Measurements from ENCODE around the gene PSMA3. TPM values are rescaled to one million over a fixed set of nuclear protein-coding genes. Genes with fewer than 3 reads are reported as not detected.

The PSMA3 gene
- total RNA-seq, 1 experiment from 2014 or later, result 203 TPM

GRCh38 chr14:58294201-58294600 lies 49.6 kb downstream of the PSMA3 start:
- POLR2A ChIA-PET, result interaction anchor here (0.8 kb wide), 1 partner anchor 133 kb away, joined by 4 read pairs; the partner anchor contains the start of genes KIAA0586 and TIMM9
- BruUV-seq (replicated peaks), result no TSS peak
- H3K27me3 Mint-ChIP-seq (ENCODE audit: insufficient read depth, unreplicated experiment), result no peaks in the 10 kb centered on the region
- no peaks in the 10 kb centered on the region for H3K9me3 Mint-ChIP-seq (ENCODE audit: unreplicated experiment)
- TF ChIP-seq CTCF (IDR thresholded peaks at IDR 0.05; ENCODE audit: unreplicated experiment), result no peak
- H3K36me3 Mint-ChIP-seq (ENCODE audit: insufficient read depth, unreplicated experiment), result peaks cover 62% of the 10 kb centered on the region
- no peak overlapping the region for H3K4me3 Mint-ChIP-seq (ENCODE audit: unreplicated experiment)
- no peak for DNase-seq (ENCODE audit: unreplicated experiment)
- no peak overlapping the region for H3K27ac Mint-ChIP-seq (ENCODE audit: low read depth, unreplicated experiment)
- intact Hi-C loops (cut with micrococcal nuclease), result no loop called here
- CTCF ChIA-PET, result interaction anchor here (0.9 kb wide), 1 partner anchor 24 kb away, joined by 3 read pairs; no protein-coding TSS in a partner anchor
- H3K4me1 Mint-ChIP-seq (ENCODE audit: insufficient read depth, unreplicated experiment), result peaks cover 9% of the 10 kb centered on the region

GRCh38 chr14:58296726-58297125 lies 52.1 kb downstream of the PSMA3 start:
- ChIA-PET CTCF (no interaction called here), POLR2A (interaction anchor here (0.7 to 5.5 kb wide), 13 partner anchors 9 to 1867 kb away, joined by 3 to 134 read pairs (median 19); partner anchors contain the start of genes KIAA0586, PSMA3 and TIMM9)
- intact Hi-C loops (cut with micrococcal nuclease), result loop anchor here (5.0 kb wide), 1 partner anchor 66 kb away; no protein-coding TSS in a partner anchor

GRCh38 chr14:58297412-58297761 lies 52.7 kb downstream of the PSMA3 start:
- no peak for DNase-seq (ENCODE audit: unreplicated experiment)
- H3K27me3 Mint-ChIP-seq (ENCODE audit: insufficient read depth, unreplicated experiment), result no peaks in the 10 kb centered on the region
- intact Hi-C loops (cut with micrococcal nuclease), result loop anchor here (5.0 kb wide), 1 partner anchor 65 kb away; no protein-coding TSS in a partner anchor
- H3K4me3 Mint-ChIP-seq (ENCODE audit: unreplicated experiment), result no peak overlapping the region
- CTCF ChIA-PET, result no interaction called here
- peaks cover 3% of the 10 kb centered on the region for H3K4me1 Mint-ChIP-seq (ENCODE audit: insufficient read depth, unreplicated experiment)
- no peak overlapping the region for H3K27ac Mint-ChIP-seq (ENCODE audit: low read depth, unreplicated experiment)
- peaks cover 42% of the 10 kb centered on the region for H3K36me3 Mint-ChIP-seq (ENCODE audit: insufficient read depth, unreplicated experiment)
- no peak for TF ChIP-seq CTCF (IDR thresholded peaks at IDR 0.05; ENCODE audit: unreplicated experiment)
- TSS peak; percentile 61 for BruUV-seq (replicated peaks)
- POLR2A ChIA-PET, result interaction anchor here (0.9 to 5.5 kb wide), 28 partner anchors 10 to 1796 kb away, joined by 3 to 134 read pairs (median 9); partner anchors contain the start of genes ACTR10, AP5M1, EXOC5 and JKAMP
- no peaks in the 10 kb centered on the region for H3K9me3 Mint-ChIP-seq (ENCODE audit: unreplicated experiment)

More at GRCh38 chr14:58296726-58297125, 52.1 kb downstream of the PSMA3 start:
- Mint-ChIP-seq H3K4me3 (ENCODE audit: unreplicated experiment) (no peak overlapping the region), H3K9me3 (ENCODE audit: unreplicated experiment) (no peaks in the 10 kb centered on the region), H3K4me1 (ENCODE audit: insufficient read depth, unreplicated experiment) (peaks cover 3% of the 10 kb centered on the region), H3K27me3 (ENCODE audit: insufficient read depth, unreplicated experiment) (no peaks in the 10 kb centered on the region), H3K27ac (ENCODE audit: low read depth, unreplicated experiment) (no peak overlapping the region), H3K36me3 (ENCODE audit: insufficient read depth, unreplicated experiment) (peaks cover 41% of the 10 kb centered on the region)
- DNase-seq (ENCODE audit: unreplicated experiment), result peak; percentile 41
- no peak for TF ChIP-seq CTCF (IDR thresholded peaks at IDR 0.05; ENCODE audit: unreplicated experiment)
- BruUV-seq (replicated peaks), result no TSS peak

GRCh38 chr14:58297762-58298476 lies 53.3 kb downstream of the PSMA3 start:
- no peak overlapping the region for H3K4me3 Mint-ChIP-seq (ENCODE audit: unreplicated experiment)
- DNase-seq (ENCODE audit: unreplicated experiment), result peak; percentile 100
- intact Hi-C loops (cut with micrococcal nuclease), result loop anchor here (2.0 to 5.0 kb wide), 2 partner anchors 53 to 64 kb away; partner anchors contain the start of gene PSMA3
- BruUV-seq (replicated peaks), result no TSS peak
- H3K27me3 Mint-ChIP-seq (ENCODE audit: insufficient read depth, unreplicated experiment), result no peaks in the 10 kb centered on the region
- H3K4me1 Mint-ChIP-seq (ENCODE audit: insufficient read depth, unreplicated experiment), result no peaks in the 10 kb centered on the region
- ChIA-PET CTCF (interaction anchor here (0.5 to 0.7 kb wide), 2 partner anchors 24 to 37 kb away, joined by 3 to 4 read pairs; no protein-coding TSS in a partner anchor), POLR2A (interaction anchor here (0.6 to 5.5 kb wide), 41 partner anchors 9 to 1795 kb away, joined by 3 to 134 read pairs (median 5); partner anchors contain the start of genes ACTR10, AP5M1, EXOC5 and JKAMP)
- no peak overlapping the region for H3K27ac Mint-ChIP-seq (ENCODE audit: low read depth, unreplicated experiment)
- no peaks in the 10 kb centered on the region for H3K9me3 Mint-ChIP-seq (ENCODE audit: unreplicated experiment)
- H3K36me3 Mint-ChIP-seq (ENCODE audit: insufficient read depth, unreplicated experiment), result peaks cover 42% of the 10 kb centered on the region
- TF ChIP-seq CTCF (IDR thresholded peaks at IDR 0.05; ENCODE audit: unreplicated experiment), result peak; percentile 11
